ENCODE results near the gene LCN15.
"Not testable (repeated sequence)": the region's sequence is repeated elsewhere in the genome, so short reads cannot be mapped to it uniquely, and the experiment has no call there.

DNA sequence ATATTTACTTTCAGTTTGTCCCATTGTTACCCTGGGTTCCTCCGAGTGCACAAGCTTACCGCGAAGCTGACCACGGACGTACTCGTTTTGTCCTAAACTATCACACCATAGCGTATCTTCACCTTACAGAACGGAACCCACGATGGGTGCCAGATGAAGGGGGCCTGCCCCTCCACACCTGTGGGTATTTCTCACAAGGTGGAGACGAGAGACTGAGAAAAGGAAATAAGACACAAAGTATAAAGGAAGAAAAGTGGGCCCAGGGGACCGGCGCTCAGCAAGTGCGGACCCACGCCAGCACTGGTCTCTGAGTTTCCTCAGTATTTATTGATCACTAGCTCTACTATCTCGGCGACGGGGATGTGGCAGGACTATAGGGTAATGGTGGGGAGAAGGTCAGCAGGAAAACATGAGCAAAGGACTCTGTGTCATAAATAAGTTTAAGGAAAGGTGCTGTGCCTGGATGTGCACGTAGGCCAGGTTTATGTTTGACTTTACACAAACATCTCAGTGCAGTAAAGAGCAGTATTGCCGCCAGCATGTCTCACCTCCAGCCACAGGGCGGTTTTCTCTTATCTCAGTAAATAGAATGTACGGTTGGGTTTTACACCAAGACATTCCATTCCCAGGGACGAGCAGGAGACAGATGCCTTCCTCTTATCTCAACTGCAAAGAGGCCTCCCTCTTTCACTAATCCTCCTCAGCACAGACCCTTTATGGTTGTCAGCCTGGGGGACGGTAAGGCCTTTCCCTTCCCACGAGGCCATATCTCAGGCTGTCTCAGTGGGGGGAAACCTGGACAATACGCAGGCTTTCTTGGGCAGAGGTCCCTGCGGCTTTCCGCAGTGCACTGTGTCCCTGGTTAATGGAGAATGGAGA is 24.6 kb upstream of the LCN15 start:
- TF ChIP-seq, protein P1, sequence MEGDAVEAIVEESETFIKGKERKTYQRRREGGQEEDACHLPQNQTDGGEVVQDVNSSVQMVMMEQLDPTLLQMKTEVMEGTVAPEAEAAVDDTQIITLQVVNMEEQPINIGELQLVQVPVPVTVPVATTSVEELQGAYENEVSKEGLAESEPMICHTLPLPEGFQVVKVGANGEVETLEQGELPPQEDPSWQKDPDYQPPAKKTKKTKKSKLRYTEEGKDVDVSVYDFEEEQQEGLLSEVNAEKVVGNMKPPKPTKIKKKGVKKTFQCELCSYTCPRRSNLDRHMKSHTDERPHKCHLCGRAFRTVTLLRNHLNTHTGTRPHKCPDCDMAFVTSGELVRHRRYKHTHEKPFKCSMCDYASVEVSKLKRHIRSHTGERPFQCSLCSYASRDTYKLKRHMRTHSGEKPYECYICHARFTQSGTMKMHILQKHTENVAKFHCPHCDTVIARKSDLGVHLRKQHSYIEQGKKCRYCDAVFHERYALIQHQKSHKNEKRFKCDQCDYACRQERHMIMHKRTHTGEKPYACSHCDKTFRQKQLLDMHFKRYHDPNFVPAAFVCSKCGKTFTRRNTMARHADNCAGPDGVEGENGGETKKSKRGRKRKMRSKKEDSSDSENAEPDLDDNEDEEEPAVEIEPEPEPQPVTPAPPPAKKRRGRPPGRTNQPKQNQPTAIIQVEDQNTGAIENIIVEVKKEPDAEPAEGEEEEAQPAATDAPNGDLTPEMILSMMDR (IDR thresholded peaks at IDR 0.05 in 8 of 11, conservative IDR thresholded peaks at IDR 0.05 in 3 of 11) = not testable (repeated sequence)
- TF ChIP-seq POLR2A (IDR thresholded peaks at IDR 0.05) = not testable (repeated sequence)
